G401 (cell line): ENCODE measurements around the gene ADAP2. TPM values are rescaled to one million over a fixed set of nuclear protein-coding genes. Genes with fewer than 3 reads are reported as not detected.
"Not testable (repeated sequence)": the region's sequence is repeated elsewhere in the genome, so short reads cannot be mapped to it uniquely, and the experiment has no call there.

Source experiments
- DNase-seq: peaks from one replicate; pipeline ENCODE4 v3.0.0-alpha.2; 2015; ENCODE audit warnings: low spot score
- in situ Hi-C: cut with HindIII; loops from 2 replicates; pipeline ENCODE4 v1.10.0; 2016; ENCODE audit warnings: low sequenced_read_pairs, mixed read lengths
- total RNA-seq: library from RNA; depleted of rRNA; stranded (reverse); fragments of >200 nt; shearing (Covaris generic); gene quantifications from 2 replicates; pipeline ENCODE4 v1.2.3, GENCODE V29; 2014

The ADAP2 gene
- total RNA-seq, 1 experiment from 2014 or later, result 3.7 TPM

DNA sequence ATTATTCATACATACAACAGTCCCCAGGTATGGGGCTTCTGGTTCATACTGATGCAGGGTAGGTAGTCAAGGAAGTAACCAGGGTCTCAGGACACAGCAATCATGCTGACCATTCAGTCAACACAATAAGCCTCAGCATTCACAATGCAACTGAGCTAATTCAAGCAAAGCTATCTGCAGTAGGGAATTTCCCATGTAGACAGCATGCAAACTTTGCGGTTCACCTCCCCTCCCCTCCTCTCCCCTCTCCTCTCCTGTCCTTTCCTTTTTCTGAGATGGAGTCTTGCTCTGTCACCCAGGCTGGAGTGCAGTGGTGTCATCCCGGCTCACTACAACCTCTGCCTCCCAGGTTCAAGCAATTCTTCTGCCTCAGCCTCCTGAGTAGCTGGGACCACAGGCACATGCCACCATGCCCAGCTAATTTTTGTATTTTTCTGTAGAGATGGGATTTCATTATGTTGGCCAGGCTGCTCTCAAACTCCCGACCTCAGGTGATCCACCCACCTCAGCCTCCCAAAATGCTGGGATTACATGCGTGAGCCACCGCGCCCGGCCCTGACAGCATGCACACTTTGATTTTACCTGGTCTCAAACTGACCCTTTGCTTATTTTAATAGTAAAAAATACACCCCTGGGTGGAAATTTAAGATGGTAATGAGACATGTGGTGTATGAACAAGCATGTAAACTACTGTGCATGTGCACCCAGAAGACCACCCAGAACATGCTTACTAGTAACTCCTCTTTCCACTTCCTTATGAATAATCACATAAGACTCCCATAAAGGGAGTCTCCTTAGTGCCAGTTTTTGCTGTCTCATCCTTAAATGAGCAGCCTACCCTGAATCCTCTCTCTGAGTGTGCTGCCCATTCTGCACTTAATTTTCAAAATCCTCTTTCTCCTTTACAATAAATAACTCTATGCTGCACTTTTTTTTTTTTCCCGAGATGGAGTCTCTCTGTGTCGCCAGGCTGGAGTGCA is 39.8 kb downstream of the ADAP2 start:
- in situ Hi-C loops, result no loop called here
- DNase-seq, result no peak

DNA sequence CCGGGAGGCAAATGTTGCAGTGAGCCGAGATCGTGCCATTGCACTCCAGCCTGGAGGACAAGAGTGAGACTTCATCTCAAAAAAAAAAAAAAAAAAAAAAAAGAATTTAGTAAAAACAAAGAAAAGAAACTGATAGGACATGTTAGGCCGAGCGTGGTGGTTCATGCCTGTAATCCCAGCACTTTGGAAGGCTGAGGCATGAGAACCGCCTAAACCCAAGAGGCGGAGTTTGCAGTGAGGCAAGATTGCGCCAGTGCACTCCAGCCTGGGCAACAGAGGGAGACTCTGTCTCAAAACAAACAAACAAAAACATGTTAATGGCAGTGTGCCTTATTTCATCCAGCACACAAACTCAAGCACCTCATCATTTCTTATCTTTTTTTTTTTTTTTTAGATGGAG is 42.6 kb downstream of the ADAP2 start:
- DNase-seq, in situ Hi-C loops: not testable (repeated sequence)

DNA sequence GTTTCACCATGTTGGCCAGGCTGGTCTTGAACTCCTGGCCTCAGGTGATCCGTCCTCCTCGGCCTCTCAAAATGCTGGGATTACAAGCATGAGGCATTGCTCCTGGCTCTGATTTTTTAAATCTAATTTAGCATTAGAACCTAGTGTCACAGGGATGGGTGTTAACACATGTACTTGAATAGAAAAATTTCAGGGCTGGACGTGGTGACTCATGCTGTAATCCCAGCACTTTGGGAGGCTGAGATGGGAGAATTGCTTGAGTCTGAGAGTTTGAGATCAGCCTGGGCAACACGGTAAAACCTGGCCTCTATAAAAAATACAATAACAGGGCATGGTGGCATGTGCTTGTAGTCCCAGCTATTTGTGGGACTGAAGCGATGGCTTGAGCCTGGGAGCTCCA is 43.1 kb downstream of the ADAP2 start:
- in situ Hi-C loops, result no loop called here
- no peak for DNase-seq

DNA sequence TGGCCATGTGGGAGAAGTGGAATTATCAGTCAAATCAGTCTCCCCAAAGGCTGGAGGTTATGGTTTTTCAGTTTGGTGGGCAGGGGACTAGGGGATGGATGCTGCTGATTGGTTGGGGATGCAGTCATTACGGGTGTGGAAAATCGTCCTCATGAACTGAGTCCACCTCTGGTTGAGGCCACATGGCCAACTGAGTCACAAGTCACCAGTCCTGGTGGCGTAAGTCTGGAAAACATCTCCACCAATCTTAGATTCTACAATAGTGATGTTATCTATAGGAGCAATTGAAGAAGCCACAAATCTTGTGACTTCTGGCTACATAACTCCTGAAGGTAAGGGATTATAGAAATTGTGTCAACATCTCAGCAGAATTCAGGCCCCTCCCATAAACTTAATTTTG is 43.9 kb downstream of the ADAP2 start:
- in situ Hi-C loops, result no loop called here
- no peak for DNase-seq

DNA sequence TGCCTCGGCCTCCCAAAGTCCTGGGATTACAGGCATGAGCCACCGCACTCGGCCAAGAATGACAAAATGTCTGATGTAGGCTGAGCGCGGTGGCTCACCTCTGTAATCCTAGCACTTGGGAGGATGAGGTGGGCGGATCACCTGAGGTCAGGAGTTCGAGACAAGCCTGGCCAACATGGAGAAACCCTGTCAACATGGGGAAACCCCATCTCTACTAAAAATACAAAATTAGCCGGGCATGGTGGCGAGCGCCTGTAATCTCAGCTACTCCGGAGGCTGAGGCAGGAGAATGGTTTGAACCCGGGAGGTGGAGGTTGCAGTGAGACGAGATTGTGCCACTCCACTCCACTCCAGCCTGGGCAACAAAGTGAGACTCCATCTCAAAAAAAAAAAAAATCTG is 46.2 kb downstream of the ADAP2 start:
- DNase-seq, in situ Hi-C loops: not testable (repeated sequence)

DNA sequence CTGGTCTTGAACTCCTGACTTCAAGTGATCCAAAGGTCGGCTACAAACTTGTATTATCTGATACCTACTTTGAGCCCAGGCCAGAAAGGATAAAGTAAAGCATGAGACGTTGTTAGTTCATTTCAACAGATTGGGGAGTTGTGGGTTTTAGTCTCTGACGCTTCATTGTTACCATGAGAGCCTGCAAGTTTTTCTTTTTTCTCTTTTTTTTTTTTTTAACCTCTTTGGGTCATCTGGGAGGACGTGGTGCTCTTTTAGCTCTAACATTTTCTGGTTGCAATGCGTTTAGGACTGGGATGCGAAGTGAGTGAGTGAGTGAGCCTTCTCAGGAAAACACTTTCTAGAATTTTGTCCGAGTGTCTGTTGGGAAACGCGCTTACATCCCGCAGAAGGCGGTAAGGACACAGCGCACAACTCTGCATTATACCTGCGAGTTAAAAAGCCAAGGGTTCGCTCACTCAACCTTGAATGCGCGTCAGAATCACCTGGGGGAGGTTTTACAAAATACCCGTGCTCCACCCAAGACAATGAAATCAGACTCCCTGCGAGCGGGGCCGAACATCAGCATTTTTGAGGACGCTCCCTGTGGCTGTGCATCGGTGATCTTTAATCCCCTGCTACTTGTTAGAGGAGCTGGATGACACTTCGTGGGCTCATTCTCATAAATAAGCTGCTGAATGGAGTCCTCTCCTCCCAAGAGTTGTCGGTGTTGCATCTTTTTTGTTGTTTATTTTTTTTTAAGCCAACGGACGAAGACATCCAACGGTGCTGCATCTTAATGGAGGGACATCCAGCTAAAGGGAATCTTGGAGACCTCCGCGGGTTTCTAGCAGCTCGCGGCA is 48.5 kb downstream of the ADAP2 start:
- peak; percentile 60 for DNase-seq
- in situ Hi-C loops, result no loop called here

DNA sequence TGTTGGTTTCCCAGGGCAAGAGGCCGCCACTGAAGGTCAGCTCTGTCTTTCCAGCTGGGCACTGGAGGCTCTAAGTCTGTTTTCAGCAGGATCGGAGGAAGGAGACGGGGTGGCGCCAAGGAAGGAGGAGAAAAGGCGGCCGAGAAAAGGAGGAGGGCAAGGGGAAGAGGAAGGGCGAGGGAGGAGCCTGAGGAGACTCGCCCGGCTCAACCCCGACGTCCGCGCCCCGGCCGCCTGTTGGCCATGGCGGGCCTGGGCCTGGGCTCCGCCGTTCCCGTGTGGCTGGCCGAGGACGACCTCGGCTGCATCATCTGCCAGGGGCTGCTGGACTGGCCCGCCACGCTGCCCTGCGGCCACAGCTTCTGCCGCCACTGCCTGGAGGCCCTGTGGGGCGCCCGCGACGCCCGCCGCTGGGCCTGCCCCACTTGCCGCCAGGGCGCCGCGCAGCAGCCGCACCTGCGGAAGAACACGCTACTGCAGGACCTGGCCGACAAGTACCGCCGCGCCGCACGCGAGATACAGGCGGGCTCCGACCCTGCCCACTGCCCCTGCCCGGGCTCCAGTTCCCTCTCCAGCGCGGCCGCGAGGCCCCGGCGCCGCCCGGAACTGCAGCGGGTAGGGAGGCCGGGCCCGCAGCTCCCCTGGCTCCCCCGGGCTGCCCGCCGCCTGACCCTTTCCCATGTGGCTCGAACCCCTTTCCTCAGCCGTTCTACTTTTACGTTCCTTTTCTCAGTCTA is 49.3 kb downstream of the ADAP2 start, which contains the start of gene RNF135:
Gene RNF135 (plus strand): TSS at position 209 of the 737 bp plus-strand sequence. CDS start 35 bp downstream, at position 244.
- in situ Hi-C loops, result no loop called here
- DNase-seq, result peak; percentile 84

DNA sequence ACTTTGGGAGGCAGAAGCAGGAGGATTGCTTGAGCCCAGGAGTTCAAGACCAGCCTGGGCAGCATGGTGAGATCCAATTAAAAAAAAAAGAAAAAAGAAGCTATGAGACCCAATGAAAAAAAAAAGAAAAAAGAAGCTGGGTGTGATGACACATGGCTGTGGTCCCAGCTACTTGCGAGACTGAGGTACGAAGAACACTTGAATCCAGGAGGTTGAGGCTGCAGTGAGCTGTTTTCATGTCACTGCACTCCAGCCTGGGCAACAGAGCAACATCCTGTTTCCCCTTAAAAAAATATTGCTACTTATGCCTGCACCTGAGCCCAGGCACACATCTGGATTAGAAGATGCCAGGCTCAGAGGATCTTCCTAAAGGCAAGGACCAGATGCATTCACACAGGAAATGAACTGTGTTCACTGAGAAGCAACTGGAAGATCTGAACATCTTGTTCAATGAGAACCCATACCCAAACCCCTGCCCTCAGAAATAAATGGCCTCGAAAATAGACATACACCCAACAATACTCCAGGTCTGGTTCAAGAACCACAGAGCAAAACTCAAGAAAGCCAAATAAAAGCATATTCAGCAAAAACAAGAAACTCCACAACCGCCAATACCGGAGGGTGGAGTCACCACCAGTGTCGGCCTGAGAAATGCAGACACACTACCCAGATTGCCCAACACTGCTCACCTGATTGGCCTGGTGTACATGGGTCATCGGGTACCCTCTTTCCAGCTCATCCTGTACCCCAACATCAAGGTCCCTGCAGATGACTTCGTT is 53.5 kb downstream of the ADAP2 start:
- no peak for DNase-seq
- in situ Hi-C loops, result no loop called here

DNA sequence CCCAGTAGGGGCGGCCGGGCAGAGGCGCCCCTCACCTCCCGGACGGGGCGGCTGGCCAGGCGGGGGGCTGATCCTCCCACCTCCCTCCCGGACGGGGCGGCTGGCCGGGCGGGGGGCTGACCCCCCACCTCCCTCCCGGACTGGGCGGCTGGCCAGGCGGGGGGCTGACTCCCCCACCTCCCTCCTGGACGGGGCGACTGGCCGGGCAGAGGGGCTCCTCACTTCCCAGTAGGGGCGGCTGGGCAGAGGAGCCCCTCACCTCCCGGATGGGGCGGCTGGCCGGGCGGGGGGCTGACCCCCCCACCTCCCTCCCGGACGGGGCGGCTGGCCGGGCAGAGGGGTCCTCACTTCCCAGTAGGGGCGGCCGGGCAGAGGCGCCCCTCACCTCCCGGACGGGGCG is 58.2 kb downstream of the ADAP2 start:
- in situ Hi-C loops, DNase-seq: not testable (repeated sequence)

DNA sequence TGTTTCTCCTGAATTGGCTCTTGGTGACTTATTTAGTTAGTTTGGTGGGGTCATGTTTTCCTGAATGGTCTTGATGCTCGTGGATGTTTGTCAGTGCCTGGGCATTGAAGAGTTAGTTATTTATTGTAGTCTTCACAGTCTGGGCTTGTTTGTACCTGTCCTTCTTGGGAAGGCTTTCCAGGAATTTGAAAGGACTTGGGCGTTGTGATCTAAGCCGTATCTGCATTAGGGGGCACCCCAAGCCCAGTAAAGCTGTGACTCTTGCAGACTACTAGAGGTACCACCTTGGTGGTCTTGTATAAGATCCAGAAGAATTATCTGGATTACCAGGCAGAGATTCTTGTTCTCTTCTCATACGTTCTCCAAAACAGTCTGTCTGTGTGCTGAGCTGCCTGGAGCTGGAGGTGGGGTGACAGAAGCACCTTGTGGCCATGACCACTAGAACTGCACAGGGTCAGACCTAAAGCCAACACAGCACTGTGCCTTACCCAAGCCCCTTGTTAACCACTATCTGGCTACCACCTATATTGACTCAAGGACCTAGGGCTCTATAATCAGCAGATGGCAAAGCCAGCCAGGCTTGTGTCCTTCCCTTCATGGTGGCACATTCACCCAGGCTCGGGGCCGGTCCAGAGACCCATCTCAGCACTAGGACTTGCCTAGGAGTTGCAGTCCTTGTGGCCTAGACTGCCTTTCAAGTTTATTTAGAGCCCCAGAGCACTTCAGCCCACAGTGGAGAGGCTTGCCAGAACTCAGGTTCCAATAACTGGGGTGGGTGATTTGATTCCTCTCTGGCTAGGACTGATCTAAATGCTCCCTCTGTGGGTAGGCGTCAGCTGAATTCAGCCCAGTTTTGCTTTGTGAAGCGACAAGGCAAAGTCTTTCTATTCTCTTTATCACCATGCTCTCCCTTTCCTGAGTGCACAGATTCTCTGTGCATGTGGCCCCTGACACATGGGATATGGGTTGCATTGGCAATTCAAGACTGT is 60.1 kb downstream of the ADAP2 start:
- in situ Hi-C loops, result no loop called here
- no peak for DNase-seq

DNA sequence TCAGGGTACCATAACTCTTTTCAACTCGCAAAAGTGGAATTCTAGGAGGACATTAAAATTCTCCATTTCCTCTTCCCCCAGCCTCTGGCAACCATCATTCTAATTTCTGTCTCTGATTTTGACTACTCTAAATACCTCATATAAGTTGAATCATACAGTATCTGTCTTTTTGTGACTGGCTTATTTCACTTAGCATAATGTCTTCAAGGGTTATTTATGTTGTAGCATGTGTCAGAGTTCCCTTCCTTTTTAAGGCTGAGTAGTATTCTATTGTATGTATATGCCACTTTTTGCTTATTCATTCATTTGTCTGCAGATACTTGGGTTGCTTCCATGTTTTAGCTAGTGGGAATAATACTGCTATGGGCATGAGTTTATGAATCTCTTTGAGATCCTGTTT is 61.1 kb downstream of the ADAP2 start:
- in situ Hi-C loops, result no loop called here
- no peak for DNase-seq

DNA sequence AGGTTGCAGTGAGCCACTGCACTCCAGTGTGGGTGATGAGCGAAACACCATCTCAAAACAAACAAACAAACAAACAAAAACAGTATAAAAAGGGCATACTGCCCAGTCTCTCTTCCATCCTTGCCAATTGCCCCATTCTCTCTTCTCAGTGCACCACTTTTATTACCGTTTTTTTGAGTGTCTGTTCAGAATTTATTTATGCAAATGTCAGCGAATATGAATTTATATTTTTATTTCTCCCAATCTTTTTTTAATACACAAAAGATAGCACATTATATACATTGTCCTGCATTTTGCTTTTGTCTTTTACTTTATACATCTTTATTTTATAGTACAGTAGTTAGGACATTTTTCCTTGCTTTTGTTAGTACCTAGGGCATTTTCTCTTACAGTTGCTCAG is 68.7 kb downstream of the ADAP2 start:
- DNase-seq, result no peak
- in situ Hi-C loops, result no loop called here

DNA sequence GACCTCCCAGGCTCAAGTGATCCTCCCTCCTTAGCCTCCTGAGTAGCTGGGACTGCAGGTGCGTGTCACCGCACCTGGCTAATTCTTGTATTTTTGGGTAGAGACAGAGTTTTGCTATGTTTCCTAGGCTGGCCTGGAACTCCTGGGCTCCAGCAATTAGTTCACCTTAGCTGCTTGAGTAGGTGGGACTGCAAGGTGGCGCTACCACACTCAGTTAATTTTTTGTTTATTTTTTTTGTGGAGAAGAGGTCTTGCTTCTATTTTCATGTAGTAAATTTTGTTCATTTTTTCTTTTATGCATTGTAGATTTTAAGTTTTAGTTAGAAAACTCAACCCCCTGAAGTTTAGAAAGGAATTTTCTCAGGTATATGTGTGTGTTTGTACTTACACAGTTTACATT is 70.8 kb downstream of the ADAP2 start:
- no peak for DNase-seq
- in situ Hi-C loops, result no loop called here

DNA sequence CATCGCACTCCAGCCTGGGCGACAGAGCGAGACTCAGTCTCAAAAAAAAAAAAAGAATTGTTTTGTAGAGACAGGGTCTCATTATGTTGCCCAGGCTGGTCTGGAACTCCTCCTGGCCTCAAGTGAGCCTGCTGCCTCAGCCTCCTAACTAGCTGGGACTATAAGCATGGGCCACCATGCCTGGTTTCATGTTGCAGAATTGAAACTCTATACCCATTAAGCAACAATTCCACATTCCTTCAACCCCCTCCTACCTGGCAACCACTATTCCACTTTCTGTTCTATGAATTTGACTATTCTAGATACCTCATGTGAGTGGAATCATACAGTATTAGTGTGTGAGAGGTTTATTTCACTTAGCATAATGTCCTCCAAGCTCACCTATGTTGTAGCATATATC is 73.6 kb downstream of the ADAP2 start:
- DNase-seq, result no peak
- in situ Hi-C loops, result no loop called here

DNA sequence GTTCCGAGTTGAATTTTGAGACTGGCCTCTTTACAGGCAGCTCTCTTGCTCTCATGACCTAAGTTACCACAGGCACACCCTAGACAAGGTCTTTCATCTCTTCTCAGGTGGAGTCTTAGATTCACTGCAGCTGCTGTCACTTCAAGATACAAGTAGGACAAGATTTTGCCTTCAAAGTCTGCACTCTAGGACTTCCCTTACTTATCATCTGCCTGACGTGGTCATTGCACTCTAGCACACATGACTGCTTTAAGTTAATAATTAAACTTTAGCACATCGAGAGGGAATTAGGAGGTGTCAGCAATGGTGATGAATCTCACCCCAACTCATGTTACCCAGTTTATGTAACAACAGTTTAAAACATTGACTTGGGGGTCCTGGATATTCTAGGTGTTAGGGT is 74.7 kb downstream of the ADAP2 start:
- in situ Hi-C loops, result no loop called here
- DNase-seq, result no peak

DNA sequence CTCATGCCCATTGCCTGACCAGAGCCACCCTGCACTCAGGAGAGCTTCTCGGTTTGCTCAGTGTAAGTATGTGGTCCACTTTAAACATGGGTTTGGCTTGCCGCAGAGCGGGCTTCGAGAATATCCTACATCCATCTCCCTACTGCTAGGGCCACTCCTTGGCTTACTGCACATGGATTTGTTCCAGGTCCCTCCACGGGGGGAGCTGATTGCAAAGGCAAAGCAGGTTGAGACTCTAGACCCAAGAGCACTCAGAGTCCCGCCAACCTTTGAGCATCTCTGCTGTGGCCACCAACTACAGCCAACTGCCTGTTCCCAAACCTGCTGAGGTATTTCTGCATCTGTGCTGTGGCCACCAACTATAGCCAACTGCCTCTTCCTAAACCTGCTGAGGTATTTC is 75.5 kb downstream of the ADAP2 start:
- in situ Hi-C loops, result no loop called here

DNA sequence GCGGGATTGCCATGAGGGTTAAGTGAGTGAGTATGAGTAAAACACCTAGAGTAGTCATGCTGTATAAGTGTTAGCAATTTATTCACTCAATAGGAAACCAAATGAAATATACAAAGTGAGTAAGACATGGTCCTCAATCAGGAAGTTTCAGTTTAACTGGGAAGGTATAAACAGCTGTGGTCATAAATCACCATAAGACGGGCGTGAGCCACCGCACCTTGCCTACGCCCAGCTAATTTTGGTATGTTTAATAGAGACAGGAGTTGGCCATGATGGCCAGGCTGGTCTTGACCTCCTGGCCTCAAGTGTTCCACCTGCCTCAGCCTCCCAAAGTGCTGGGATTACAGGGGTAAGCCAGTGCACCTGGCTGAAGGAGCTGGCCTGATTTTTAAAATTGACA is 76.1 kb downstream of the ADAP2 start:
- in situ Hi-C loops, result no loop called here
- no peak for DNase-seq

More for the DNA sequence above, 75.5 kb downstream of the ADAP2 start:
- no peak for DNase-seq

DNA sequence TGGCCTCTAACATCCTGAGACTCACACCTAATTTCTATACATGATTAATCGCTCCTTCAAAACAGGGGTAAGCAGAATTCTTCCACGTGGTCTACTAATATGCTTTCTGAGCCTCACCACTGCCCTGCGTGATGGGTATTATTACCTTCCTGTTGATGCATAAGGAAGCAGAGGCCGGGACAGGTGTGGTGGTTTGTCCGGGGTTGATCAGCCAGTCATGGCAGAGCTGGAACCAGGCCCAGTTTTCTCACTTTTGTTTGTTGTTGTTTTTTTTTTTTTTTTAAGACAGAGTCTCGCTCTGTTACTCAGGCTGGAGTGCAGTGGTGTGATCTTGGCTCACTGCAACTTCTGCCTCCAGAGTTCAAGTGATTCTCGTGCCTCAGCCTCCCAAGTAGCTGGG is 80.3 kb downstream of the ADAP2 start:
- in situ Hi-C loops, result no loop called here
- DNase-seq, result no peak
